ENCODE data around the gene CAPN9. TPM values are rescaled to one million over a fixed set of nuclear protein-coding genes. Genes with fewer than 3 reads are reported as not detected.
"Not testable (repeated sequence)": the region's sequence is repeated elsewhere in the genome, so short reads cannot be mapped to it uniquely, and the experiment has no call there.

The CAPN9 gene
- total RNA-seq, 4 donors from 2014 or later: 0.38 TPM; not detected in 3

DNA sequence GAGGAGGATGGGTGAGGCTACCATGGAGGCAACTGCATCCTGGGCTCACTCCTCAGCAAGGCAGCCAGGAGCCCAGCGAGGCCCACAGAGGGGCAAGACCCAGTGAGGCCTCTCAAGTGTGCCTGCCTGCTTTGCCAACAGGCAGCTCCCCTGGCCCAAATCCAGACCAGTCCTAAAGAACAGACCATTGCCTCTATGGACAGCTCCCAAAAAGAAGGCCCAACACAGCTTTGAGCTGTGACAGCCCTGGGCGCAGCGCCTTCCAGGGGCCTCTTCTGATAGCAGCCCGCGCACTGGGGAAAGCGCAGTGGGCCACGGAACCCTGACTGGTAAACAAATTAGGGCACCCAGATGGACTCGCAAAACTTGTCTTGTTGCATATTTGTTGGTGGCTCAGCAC is 95.6 kb downstream of the CAPN9 start:
- Histone ChIP-seq H3K27me3 (no peaks in the 10 kb centered on the region), H3K4me3 (no peak overlapping the region), H3K27ac (no peak overlapping the region), H3K9me3 (no peaks in the 10 kb centered on the region), H3K36me3 (peaks cover 8 to 62% (median 10%) of the 10 kb centered on the region in 3 donors), H3K4me1 (no peaks in the 10 kb centered on the region)
- 89 to 92% methylated on average over 6 to 8 of the region's 8 CpGs for WGBS, 2 donors
- intact Hi-C loops (cut with DNase I): no loop called here
- no peak for TF ChIP-seq POLR2A (IDR thresholded peaks at IDR 0.05)
- TF ChIP-seq, protein P1, sequence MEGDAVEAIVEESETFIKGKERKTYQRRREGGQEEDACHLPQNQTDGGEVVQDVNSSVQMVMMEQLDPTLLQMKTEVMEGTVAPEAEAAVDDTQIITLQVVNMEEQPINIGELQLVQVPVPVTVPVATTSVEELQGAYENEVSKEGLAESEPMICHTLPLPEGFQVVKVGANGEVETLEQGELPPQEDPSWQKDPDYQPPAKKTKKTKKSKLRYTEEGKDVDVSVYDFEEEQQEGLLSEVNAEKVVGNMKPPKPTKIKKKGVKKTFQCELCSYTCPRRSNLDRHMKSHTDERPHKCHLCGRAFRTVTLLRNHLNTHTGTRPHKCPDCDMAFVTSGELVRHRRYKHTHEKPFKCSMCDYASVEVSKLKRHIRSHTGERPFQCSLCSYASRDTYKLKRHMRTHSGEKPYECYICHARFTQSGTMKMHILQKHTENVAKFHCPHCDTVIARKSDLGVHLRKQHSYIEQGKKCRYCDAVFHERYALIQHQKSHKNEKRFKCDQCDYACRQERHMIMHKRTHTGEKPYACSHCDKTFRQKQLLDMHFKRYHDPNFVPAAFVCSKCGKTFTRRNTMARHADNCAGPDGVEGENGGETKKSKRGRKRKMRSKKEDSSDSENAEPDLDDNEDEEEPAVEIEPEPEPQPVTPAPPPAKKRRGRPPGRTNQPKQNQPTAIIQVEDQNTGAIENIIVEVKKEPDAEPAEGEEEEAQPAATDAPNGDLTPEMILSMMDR (IDR thresholded peaks at IDR 0.05): no peak
- DNase-seq: no peak

DNA sequence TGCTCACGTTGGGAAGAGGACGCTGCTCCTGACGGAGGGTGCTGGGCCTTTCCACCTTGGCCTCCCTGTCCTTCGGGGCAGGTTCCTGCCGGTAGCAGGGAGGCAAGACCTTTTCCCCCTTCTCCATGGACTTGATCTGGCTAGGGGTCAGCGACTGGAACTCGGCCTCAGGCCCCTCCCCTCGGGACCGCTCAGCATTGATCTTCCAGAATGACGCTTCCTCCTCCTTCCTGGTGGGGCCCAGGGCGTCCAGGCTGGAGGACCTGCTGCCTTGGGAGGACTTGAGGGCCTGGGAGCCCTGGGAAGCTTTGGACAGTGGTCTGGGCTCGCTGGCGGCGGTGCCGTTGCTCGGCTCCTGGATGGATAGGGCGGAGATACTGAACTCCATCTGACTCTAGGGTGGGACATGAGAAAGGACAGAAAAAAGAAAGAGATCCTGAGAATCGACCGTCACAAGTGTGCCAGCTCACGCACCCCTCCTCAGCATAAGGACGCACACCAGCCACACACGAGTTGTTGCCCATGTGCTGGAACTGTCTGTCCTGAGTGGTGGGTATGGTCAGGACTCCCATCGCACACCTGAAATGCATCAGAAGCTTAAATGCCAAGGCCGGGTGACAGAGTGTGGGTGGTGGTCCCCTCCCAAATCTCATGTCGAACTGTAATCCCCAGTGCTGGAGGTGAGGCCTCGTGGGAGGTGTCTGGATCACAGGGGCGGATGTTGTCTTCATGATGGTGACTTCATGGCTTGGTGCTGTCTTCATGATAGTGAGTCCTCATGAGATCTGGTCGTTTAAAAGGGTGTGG is 96.5 kb downstream of the CAPN9 start:
- peaks cover 0 to 1% (median 0%) of the 10 kb centered on the region in 3 donors for H3K4me1 ChIP-seq
- peaks cover 8 to 53% (median 10%) of the 10 kb centered on the region in 3 donors for H3K36me3 ChIP-seq
- TF ChIP-seq, protein P1 (IDR thresholded peaks at IDR 0.05): no peak
- TF ChIP-seq POLR2A (IDR thresholded peaks at IDR 0.05): no peak
- no peaks in the 10 kb centered on the region for H3K27me3 ChIP-seq
- H3K27ac ChIP-seq: no peak overlapping the region
- intact Hi-C loops (cut with DNase I): no loop called here
- no peak overlapping the region for H3K4me3 ChIP-seq
- WGBS, 2 donors: 38 to 92% methylated on average over 1 to 4 of the region's 28 CpGs
- no peak for DNase-seq
- no peaks in the 10 kb centered on the region for H3K9me3 ChIP-seq

DNA sequence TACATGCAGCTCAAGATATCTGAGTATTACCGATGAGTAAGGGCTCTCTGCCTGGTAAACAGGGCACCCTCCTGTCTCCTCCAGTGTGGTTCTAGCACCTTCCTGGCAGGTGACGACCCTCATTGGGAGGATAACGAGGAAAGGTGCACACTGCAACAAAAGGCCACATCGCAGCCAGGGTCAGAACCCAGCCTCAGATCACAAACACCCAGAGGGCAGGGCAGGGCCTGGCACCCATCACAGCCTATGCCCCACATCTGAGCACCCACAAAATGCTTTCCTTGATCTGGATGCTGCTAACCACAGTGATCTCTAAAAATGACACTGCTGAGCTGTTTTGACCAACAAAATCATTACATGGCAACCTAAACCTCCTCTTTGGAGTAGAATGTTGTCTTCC is 97.4 kb downstream of the CAPN9 start:
- H3K27ac ChIP-seq: no peak overlapping the region
- intact Hi-C loops (cut with DNase I): no loop called here
- peaks cover 8 to 46% (median 10%) of the 10 kb centered on the region in 3 donors for H3K36me3 ChIP-seq
- H3K4me1 ChIP-seq: peaks cover under 1 to 10% (median 6%) of the 10 kb centered on the region in 3 donors
- no peak for DNase-seq
- 89% methylated on average over 3 of the region's 4 CpGs; no CpG with 5 or more reads in 1 of the 2 donors for WGBS, 2 donors
- H3K27me3 ChIP-seq: no peaks in the 10 kb centered on the region
- no peak for TF ChIP-seq POLR2A (IDR thresholded peaks at IDR 0.05)
- TF ChIP-seq, protein P1 (IDR thresholded peaks at IDR 0.05): no peak
- H3K9me3 ChIP-seq: no peaks in the 10 kb centered on the region
- H3K4me3 ChIP-seq: no peak overlapping the region

DNA sequence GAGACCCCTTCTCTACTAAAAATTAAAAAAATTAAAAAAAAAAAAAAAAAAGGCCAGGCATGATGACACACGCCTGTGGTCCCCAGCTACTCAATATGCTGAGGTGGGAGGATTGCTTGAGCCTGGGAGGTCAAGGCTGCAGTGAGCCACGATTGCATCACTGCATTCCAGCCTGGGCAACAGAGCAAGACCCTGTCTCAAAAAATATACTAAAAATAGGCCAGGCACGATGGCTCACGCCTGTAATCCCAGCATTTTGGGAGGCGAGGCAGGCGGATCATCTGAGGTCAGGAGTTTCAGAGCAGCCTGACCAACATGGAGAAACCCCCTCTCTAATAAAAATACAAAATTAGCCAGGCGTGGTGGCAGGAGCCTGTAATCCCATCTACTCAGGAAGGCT is 98.0 kb downstream of the CAPN9 start:
- intact Hi-C loops (cut with DNase I): not testable (repeated sequence)
- WGBS, 2 donors: 84 to 86% methylated on average over 7 of the region's 7 CpGs

DNA sequence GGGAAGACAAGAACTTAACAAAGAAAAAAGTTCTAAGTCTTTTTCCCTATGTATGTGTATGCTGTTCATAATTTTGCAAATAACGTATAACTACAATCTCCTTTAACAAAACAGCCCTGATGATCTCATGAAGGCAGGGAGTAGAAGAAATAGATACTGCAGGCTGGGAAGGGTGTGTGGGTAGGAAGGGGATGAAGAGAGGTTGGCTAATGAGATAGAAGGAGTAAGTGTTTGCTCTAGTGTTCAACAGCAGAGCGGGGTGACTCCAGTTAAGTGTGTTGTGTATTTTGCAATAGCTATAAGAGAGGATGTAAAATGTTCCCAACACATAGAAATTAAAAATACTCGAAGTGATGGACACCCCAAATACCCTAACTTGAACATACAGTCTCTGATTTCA is 101.0 kb downstream of the CAPN9 start:
- TF ChIP-seq, protein P1 (IDR thresholded peaks at IDR 0.05): no peak
- no peak for TF ChIP-seq POLR2A (IDR thresholded peaks at IDR 0.05)
- Histone ChIP-seq H3K4me3 (no peak overlapping the region), H3K36me3 (peaks cover under 1 to 35% (median 4%) of the 10 kb centered on the region in 3 donors), H3K4me1 (peaks cover 6 to 32% (median 24%) of the 10 kb centered on the region in 3 donors), H3K27me3 (no peaks in the 10 kb centered on the region), H3K27ac (no peak overlapping the region), H3K9me3 (peaks cover 0 to 5% (median 0%) of the 10 kb centered on the region in 3 donors)
- DNase-seq: no peak
- intact Hi-C loops (cut with DNase I): no loop called here
- WGBS, 2 donors: 84 to 88% methylated on average over 3 of the region's 3 CpGs

More for the DNA sequence above, 98.0 kb downstream of the CAPN9 start:
- Histone ChIP-seq H3K36me3 (peaks cover 8 to 45% (median 10%) of the 10 kb centered on the region in 3 donors), H3K4me1 (peaks cover 6 to 16% (median 12%) of the 10 kb centered on the region in 3 donors)
- not testable (repeated sequence) for H3K27ac ChIP-seq, H3K27me3 ChIP-seq, H3K4me3 ChIP-seq, H3K9me3 ChIP-seq, DNase-seq
